ENCODE results near the gene MOG. TPM values are rescaled to one million over a fixed set of nuclear protein-coding genes. Genes with fewer than 3 reads are reported as not detected.

Gene MOG
- total RNA-seq (2021; fragmentation: NEBNext Ultra II Directional; extraction: Animal tissue kit (Norgen Biotek cat#: 25700)), result not detected
- long read RNA-seq, result 0 reads

DNA sequence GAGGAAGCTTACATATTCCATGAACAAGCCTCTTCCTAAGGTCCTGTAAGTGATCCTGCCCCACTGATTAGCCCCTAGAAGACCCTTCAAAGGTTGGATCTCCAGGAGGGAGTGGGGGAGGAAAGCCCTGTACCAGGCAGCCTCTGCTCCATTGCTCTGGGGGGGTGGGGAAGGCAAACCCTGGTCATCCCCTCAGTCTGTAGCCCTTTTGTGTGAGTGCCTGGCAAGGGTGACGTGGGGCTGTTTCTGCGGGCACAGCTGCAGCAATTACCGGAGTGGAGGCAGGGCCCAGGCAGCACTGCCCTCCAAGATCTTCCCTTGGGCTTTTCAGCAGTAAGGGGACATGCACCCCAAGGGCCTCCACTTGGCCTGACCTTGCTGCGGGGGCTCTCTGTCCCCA lies at the start of gene MOG:
TSS of gene MOG (plus strand) at position 295 of the 400 bp plus-strand sequence. CDS start 118 bp downstream, outside the sequence.
- no peak for DNase-seq
- Mint-ChIP-seq H3K9me3 (no peaks in the 10 kb centered on the region), H3K36me3 (ENCODE audit: low read depth) (no peaks in the 10 kb centered on the region), H3K4me1 (ENCODE audit: low read depth) (no peaks in the 10 kb centered on the region), H3K4me3 (no peak within 1 kb of the TSS), H3K27ac (no peak within 1 kb of the TSS), H3K27me3 (ENCODE audit: insufficient read depth) (peaks cover 32% of the 10 kb centered on the region)
- TF ChIP-seq CTCF (IDR thresholded peaks at IDR 0.05), result no peak

DNA sequence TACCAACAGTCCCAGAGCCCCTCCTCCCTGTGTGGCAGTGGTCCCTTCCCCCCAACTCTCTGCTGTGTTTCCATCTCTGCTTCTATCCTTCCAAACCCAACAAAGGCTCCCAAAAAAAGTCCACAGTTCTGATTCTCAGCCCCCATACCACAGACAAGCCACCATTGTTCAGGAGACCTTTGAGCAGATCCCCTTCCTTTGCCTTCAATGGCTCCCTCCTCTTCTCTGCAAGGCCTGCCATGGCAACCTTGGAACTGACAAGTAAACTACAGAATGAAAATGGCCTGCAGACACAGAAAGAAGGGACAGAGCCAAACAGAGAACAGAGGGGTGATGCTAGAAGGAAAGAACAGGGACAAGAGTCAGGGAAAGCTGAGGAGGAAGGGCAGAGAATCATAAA lies 48.8 kb upstream of the MOG start:
- H3K4me3 Mint-ChIP-seq, result no peak overlapping the region
- H3K36me3 Mint-ChIP-seq (ENCODE audit: low read depth), result peaks cover 50% of the 10 kb centered on the region
- H3K27me3 Mint-ChIP-seq (ENCODE audit: insufficient read depth), result peaks cover under 1% of the 10 kb centered on the region; the same call in 1 of the 2 replicates
- TF ChIP-seq CTCF (IDR thresholded peaks at IDR 0.05), result no peak
- no peak overlapping the region for H3K27ac Mint-ChIP-seq
- H3K4me1 Mint-ChIP-seq (ENCODE audit: low read depth), result peaks cover 3% of the 10 kb centered on the region; the same call in 1 of the 2 replicates
- no peak for DNase-seq
- no peaks in the 10 kb centered on the region for H3K9me3 Mint-ChIP-seq

- no peak overlapping the region for H3K27ac Mint-ChIP-seq
- no peak for TF ChIP-seq CTCF (IDR thresholded peaks at IDR 0.05)
- H3K27me3 Mint-ChIP-seq (ENCODE audit: insufficient read depth), result no peaks in the 10 kb centered on the region
- DNase-seq, result no peak
- peaks cover 55% of the 10 kb centered on the region for H3K36me3 Mint-ChIP-seq (ENCODE audit: low read depth)
- peaks cover 6% of the 10 kb centered on the region; the same call in 1 of the 2 replicates for H3K4me1 Mint-ChIP-seq (ENCODE audit: low read depth)
- H3K4me3 Mint-ChIP-seq, result no peak overlapping the region
- no peaks in the 10 kb centered on the region for H3K9me3 Mint-ChIP-seq
Measured at GRCh38 chr6:29610540-29610939, 46.4 kb upstream of the MOG start.

- Mint-ChIP-seq H3K9me3 (no peaks in the 10 kb centered on the region), H3K27ac (no peak overlapping the region), H3K4me3 (no peak overlapping the region), H3K4me1 (ENCODE audit: low read depth) (peaks cover 6% of the 10 kb centered on the region; the same call in 1 of the 2 replicates), H3K36me3 (ENCODE audit: low read depth) (peaks cover 52% of the 10 kb centered on the region), H3K27me3 (ENCODE audit: insufficient read depth) (no peaks in the 10 kb centered on the region)
- no peak for TF ChIP-seq CTCF (IDR thresholded peaks at IDR 0.05)
- no peak for DNase-seq
Measured at GRCh38 chr6:29611426-29611825, 45.5 kb upstream of the MOG start.

DNA sequence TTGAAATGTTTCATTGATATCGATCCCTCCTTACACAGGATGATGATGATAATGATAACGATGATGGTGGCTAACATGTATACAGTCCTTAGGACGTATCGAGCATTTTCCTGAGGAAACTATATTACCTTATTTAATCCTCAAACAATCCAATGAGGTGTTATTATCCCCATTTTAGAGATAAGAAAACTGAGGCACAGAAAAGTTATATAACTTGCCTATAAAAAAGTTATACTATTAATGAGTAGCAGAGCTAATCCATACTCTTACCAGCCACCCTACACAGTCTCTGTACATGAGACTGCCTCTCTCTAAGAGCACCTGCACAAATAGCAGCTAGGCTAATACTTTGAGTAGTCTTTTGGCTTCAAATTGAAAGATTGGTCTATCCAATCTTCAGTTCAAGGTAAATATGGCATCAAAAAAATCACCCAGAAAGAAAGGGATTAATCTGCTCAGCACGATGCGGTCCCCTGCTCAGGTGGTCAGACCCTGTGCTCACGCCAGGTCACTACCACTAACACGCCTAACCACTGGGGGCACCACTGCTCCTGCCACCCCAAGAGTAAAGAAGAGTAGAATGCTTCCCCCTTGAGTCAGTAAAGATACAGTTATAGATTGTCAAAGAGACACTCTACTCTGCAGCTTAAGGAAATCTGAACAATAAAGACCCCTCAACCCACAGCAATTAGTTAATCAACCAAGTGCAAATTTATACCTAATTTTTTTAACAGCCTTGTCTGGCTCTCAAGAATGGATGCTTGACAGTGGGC lies 38.9 kb upstream of the MOG start:
- Mint-ChIP-seq H3K27ac (no peak overlapping the region), H3K4me3 (no peak overlapping the region), H3K4me1 (ENCODE audit: low read depth) (peaks cover 10% of the 10 kb centered on the region; the same call in 1 of the 2 replicates), H3K36me3 (ENCODE audit: low read depth) (peaks cover 42% of the 10 kb centered on the region), H3K27me3 (ENCODE audit: insufficient read depth) (no peaks in the 10 kb centered on the region; the same call in 1 of the 2 replicates), H3K9me3 (no peaks in the 10 kb centered on the region)
- peak; percentile 57 for TF ChIP-seq CTCF (IDR thresholded peaks at IDR 0.05)
- no peak for DNase-seq

Data from HFFc6 (cell line).